ENCODE results near the gene SLC8A2. TPM values are rescaled to one million over a fixed set of nuclear protein-coding genes. Genes with fewer than 3 reads are reported as not detected.

SLC8A2 gene, protein sequence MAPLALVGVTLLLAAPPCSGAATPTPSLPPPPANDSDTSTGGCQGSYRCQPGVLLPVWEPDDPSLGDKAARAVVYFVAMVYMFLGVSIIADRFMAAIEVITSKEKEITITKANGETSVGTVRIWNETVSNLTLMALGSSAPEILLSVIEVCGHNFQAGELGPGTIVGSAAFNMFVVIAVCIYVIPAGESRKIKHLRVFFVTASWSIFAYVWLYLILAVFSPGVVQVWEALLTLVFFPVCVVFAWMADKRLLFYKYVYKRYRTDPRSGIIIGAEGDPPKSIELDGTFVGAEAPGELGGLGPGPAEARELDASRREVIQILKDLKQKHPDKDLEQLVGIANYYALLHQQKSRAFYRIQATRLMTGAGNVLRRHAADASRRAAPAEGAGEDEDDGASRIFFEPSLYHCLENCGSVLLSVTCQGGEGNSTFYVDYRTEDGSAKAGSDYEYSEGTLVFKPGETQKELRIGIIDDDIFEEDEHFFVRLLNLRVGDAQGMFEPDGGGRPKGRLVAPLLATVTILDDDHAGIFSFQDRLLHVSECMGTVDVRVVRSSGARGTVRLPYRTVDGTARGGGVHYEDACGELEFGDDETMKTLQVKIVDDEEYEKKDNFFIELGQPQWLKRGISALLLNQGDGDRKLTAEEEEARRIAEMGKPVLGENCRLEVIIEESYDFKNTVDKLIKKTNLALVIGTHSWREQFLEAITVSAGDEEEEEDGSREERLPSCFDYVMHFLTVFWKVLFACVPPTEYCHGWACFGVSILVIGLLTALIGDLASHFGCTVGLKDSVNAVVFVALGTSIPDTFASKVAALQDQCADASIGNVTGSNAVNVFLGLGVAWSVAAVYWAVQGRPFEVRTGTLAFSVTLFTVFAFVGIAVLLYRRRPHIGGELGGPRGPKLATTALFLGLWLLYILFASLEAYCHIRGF
- total RNA-seq: under 1 TPM in 1 of 3 donors, not detected in 2; 0.05 TPM

DNA sequence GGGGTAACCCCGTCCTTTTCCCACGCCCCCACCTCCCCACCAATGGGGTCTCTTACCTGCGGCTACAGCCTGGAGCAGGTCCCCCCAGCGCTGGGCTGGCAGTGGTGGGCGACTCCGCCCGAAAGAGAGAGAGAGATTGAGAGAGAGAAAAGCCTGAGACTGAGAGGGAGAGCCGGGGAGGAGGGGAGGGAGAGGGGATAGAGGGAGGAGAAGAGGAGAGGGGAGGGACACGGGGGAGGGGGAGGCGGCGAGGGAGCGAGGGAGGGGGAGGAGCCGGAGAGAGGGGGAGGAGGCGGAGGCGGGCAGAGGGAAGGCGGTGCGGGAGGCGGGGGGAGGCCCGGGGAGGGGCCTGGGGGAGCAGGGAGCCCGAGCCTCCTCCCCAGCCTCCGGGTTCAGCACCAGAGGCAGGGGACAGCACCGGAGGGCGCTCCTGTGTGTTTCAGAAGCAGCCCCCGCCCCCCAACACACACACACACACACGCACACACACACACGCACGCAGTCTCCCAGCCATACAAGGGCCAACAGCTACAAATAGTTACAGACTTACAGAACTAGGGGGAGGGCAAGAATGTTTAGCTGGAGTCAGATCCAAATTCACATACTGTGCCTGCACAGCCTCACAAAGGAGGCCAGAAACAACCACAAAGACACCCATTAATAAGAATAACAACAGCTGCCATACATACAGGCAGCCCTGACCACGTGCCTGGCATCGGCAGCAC, at the start of gene SLC8A2:
Gene SLC8A2 (minus strand): TSS at position 161 of the 725 bp plus-strand sequence. CDS start 5,490 bp downstream, outside the sequence.
- H3K36me3 Mint-ChIP-seq (ENCODE audit: insufficient read depth): no peaks in the 10 kb centered on the region
- ATAC-seq: peak; percentile 54

DNA sequence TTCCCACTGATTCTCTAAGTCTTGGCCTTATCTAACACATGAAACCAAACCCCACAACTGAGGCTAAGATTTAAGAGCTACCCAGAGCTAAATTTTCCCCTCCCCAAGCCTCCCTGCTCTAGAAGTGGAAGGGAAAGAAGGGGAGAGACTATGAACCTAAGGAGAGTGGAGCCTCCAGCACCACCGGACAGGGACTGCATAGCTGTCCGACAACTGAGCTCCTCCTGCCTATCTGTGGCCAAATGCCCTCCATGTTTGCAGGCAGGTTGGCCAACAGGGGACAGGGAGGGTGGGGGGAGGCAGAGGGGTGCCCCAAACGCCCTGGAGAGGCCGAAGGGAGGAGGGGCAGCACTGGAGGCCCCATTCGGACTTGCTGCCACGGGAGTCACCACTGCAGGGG, 49.1 kb upstream of the SLC8A2 start:
- Mint-ChIP-seq H3K36me3 (ENCODE audit: insufficient read depth) (no peaks in the 10 kb centered on the region), H3K4me3 (no peak overlapping the region), H3K9me3 (no peaks in the 10 kb centered on the region), H3K4me1 (ENCODE audit: low read depth) (peaks cover 40% of the 10 kb centered on the region), H3K27me3 (ENCODE audit: low read depth) (peaks cover 2% of the 10 kb centered on the region)
- no peak for ATAC-seq
- no peak for DNase-seq

More for the DNA sequence above, at the start of gene SLC8A2:
- Mint-ChIP-seq H3K9me3 (no peaks in the 10 kb centered on the region), H3K4me1 (ENCODE audit: low read depth) (peaks cover 14% of the 10 kb centered on the region), H3K4me3 (peak within 1 kb of the TSS; percentile 52), H3K27me3 (ENCODE audit: low read depth) (peaks cover 59% of the 10 kb centered on the region)
- peak; percentile 45 for DNase-seq

DNA sequence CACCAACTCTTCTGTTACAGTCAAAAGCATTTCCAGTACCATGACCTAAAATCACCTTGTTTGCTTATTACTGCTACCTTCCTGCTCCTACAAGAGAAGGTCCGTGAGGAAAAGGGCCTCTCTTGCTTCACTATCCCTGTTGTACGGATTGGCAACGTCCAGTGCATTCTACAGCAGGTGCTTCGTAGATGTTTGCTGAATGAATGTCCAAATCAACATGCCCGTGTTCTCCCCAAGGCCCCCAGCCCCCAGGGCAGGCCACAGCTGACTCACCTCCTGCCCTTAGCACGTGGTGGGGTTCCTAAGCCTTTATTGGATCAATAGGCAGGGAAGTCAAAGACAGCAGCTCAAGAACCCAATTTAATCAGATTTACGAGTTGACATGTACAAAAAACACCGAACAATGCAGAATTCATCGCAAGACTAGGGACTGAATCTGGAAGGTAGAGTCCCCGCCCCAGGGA, 48.7 kb upstream of the SLC8A2 start:
- Mint-ChIP-seq H3K9me3 (no peaks in the 10 kb centered on the region), H3K36me3 (ENCODE audit: insufficient read depth) (no peaks in the 10 kb centered on the region), H3K4me3 (no peak overlapping the region), H3K4me1 (ENCODE audit: low read depth) (peaks cover 45% of the 10 kb centered on the region), H3K27me3 (ENCODE audit: low read depth) (peaks cover 2% of the 10 kb centered on the region)
- ATAC-seq: no peak
- DNase-seq: no peak

DNA sequence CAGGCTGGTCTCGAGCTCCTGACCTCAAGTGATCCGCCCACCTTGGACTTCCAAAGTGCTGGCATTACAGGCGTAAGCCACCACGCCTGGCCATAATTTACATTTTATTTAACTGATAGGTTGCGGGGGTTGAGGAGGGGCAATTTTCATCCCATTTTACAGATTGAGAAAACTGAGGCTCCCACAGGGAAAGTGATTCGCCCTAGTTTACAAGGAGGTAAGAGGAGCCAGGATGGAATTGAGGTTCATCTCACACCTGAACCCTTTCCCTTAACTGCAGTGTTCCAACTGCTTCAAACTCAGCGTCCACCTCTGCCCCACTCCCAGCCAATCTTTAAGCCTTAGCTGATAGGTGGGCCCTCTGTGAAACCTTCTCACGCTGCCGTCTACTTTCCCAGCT, 47.2 kb upstream of the SLC8A2 start:
- H3K4me1 Mint-ChIP-seq (ENCODE audit: low read depth): peaks cover 54% of the 10 kb centered on the region
- H3K27me3 Mint-ChIP-seq (ENCODE audit: low read depth): peaks cover 2% of the 10 kb centered on the region
- ATAC-seq (no peak), DNase-seq (no peak)
- no peak overlapping the region for H3K4me3 Mint-ChIP-seq
- H3K9me3 Mint-ChIP-seq: no peaks in the 10 kb centered on the region
- H3K36me3 Mint-ChIP-seq (ENCODE audit: insufficient read depth): no peaks in the 10 kb centered on the region

DNA sequence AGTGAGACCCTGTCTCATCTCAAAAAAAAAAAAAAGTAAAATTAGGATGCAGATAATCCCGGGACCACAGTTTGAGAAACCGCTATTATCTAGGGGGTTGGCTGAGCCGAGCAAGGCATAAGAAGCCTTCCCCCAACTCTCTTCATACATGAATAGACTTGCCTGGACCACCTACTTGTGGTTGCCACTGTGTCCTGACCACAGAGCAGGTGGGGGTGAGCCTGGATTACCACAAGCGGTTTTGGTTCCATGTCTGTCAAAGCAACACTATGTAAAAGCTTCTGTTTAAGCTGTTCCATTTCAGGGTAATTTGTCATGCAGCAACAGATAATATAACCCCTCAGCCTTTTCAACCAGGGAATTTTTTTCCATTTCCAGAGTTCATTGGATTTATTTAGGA, 46.4 kb upstream of the SLC8A2 start:
- Mint-ChIP-seq H3K27me3 (ENCODE audit: low read depth) (no peaks in the 10 kb centered on the region), H3K9me3 (no peaks in the 10 kb centered on the region), H3K4me1 (ENCODE audit: low read depth) (peaks cover 61% of the 10 kb centered on the region), H3K36me3 (ENCODE audit: insufficient read depth) (no peaks in the 10 kb centered on the region), H3K4me3 (no peak overlapping the region)
- ATAC-seq (peak; percentile 10 to 18), DNase-seq (peak; percentile 40)

DNA sequence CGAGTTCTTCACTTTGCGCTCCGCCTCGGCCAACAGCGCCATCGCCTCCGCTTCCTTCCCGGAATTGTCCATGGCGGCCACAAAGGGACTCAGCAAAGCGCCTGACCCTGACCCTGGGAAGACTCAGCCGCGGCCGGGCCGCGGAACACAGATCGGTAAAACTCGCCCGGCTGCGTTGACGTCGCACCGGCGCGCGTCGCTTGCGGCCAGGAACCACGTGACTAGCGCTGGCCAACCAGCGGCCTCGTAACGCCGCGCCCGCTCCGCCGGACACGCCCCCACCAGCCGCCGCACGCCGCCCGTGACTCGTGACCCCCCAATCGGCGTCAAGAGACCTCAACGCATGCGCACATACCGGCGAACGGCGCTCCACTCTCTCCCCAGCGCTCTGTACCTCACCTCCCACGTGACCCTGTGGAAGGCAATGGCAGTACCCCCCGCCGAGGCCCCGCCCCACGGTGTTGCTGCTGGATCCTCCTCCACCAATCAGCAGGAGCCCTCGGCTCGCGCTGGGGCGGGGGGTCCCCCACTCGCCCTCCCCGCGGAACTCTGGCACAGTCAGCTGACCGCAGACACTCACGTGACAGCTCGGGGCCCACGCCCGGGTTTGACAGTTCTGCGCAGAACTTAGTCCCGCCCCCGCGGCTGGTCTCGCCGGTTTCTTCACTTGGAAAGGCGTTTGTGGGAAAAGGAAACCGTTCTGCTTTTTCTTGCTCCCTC, 43.3 kb upstream of the SLC8A2 start, which contains the start of gene NAPA:
Gene NAPA (minus strand): TSS at position 195 of the 720 bp plus-strand sequence. CDS start 123 bp downstream, at position 72.
- no peaks in the 10 kb centered on the region for H3K36me3 Mint-ChIP-seq (ENCODE audit: insufficient read depth)
- no peaks in the 10 kb centered on the region for H3K27me3 Mint-ChIP-seq (ENCODE audit: low read depth)
- H3K4me1 Mint-ChIP-seq (ENCODE audit: low read depth): peaks cover 84% of the 10 kb centered on the region
- H3K9me3 Mint-ChIP-seq: no peaks in the 10 kb centered on the region
- ATAC-seq: peak; percentile 95 to 97
- H3K4me3 Mint-ChIP-seq: peak within 1 kb of the TSS; percentile 99
- DNase-seq: peak; percentile 100

DNA sequence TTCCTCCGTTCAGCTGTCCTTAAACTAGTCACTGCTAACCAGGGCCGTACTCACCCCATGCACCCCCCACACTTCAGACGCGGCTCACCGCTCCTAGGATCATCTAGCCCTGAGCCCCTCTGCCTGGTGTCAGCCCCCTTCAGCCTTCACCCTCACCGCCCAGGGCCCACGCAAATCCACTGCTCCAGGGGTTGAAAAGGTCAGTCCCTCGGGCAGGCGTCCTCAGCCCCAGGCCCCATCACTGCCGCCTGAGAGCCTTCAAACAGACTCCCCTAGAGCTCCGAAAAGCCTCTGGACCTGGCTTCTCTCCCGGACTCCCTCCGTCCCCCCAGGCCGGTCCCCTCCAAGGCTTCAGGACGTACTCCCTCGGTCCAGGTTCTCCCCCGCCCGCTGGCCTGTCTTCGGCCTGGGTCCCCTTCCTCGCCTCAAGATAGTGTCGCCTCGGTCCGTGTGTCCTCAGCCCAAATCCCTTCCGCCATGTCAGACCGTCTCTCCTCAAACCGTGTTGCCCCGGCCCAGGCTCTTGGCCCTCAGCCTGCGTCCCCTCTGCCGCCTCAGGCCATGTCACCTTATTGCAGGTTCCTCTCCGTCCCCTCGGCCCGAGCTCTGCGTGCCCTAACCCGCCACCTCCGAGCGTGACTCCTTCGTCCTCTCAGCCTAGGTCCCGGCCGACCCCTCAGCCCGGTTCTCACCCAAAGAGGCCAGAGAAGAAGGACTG, 42.6 kb upstream of the SLC8A2 start:
- no peaks in the 10 kb centered on the region for H3K36me3 Mint-ChIP-seq (ENCODE audit: insufficient read depth)
- ATAC-seq (peak; percentile 2), DNase-seq (no peak)
- no peaks in the 10 kb centered on the region for H3K9me3 Mint-ChIP-seq
- no peaks in the 10 kb centered on the region for H3K27me3 Mint-ChIP-seq (ENCODE audit: low read depth)
- H3K4me3 Mint-ChIP-seq: peak overlapping the region; percentile 99
- peaks cover 87% of the 10 kb centered on the region for H3K4me1 Mint-ChIP-seq (ENCODE audit: low read depth)

DNA sequence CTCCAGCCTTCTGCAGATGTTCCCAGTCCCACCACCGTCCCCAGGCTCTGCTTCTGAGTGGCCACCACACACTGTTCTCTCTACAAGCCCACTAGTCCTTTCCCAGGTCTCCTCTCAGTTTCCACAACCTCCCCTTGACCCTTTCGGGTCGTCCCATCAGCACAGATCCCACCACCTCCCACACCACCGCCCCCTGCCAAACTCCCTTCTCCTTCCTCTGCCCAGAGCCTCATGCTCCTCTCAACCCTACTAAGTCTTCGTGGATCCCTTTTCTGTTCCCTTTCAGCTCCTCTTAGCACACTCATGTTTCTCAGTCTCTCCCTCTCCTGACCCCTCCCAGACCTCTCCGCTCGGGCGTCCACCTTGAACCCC, 41.2 kb upstream of the SLC8A2 start:
- no peak for ATAC-seq

DNA sequence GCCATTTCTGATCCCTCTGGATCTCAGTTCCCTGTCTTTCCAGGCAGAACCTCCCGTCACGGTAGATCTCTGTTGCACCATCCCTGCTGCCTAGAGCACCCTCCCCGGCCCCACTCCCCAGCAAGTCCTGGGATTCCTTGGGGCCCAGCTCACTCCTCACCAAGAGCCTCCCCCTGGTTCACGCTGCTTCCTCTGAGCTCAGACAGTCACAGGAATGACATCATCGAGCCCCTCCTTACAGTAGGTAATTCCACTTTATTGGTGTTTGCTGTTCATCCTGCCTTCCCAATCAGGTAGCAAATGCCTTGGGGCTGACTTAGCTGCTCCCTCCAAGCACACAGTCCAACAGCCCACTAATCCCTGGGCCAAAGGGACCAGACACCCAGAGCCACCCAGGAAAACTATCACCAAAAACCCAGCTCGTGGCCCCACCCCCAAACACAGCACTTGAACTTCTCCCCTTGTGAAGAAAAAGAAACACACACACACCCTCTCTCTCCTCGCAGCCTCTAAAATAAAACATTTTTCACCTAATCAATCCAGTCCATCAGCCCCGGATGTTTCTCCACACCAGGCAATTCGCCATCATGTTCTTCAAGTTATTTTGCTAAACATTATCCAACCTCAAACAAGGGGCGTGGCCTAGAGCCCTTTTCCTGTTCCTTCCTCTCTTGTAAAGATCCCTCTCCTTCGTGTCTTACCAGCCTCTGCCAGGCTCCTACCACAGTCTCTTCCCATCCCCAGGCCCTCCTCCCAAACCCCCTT, 40.7 kb upstream of the SLC8A2 start:
- peaks cover 73% of the 10 kb centered on the region for H3K4me1 Mint-ChIP-seq (ENCODE audit: low read depth)
- H3K36me3 Mint-ChIP-seq (ENCODE audit: insufficient read depth): no peaks in the 10 kb centered on the region
- H3K27me3 Mint-ChIP-seq (ENCODE audit: low read depth): no peaks in the 10 kb centered on the region
- no peak for DNase-seq
- ATAC-seq: no peak
- peak overlapping the region; percentile 99 for H3K4me3 Mint-ChIP-seq
- H3K9me3 Mint-ChIP-seq: no peaks in the 10 kb centered on the region

More for the DNA sequence above, 41.2 kb upstream of the SLC8A2 start:
- H3K9me3 Mint-ChIP-seq: no peaks in the 10 kb centered on the region
- H3K4me1 Mint-ChIP-seq (ENCODE audit: low read depth): peaks cover 79% of the 10 kb centered on the region
- H3K27me3 Mint-ChIP-seq (ENCODE audit: low read depth): no peaks in the 10 kb centered on the region
- no peaks in the 10 kb centered on the region for H3K36me3 Mint-ChIP-seq (ENCODE audit: insufficient read depth)
- peak overlapping the region; percentile 99 for H3K4me3 Mint-ChIP-seq
- DNase-seq: no peak

DNA sequence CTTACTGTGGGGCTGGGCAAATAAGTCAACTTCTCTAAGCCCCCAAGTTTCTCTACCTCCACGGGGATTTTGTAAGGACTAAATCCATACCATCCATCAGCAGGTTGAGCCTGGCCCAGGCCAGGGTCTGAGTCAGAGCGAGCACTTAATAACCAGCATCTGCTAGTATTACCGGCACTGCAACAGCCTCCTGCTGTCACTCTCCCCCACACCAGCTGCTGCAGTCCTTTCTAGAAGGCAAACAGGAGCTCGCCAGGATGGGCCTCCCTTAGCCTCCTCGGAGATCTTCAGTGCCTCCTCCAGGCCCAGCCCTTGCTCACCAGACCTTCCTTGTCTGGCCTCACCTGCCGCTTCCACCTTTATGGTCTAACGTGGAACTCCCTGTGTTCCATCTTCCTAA, 40.0 kb upstream of the SLC8A2 start:
- Mint-ChIP-seq H3K36me3 (ENCODE audit: insufficient read depth) (no peaks in the 10 kb centered on the region), H3K4me1 (ENCODE audit: low read depth) (peaks cover 67% of the 10 kb centered on the region), H3K4me3 (no peak overlapping the region), H3K9me3 (no peaks in the 10 kb centered on the region), H3K27me3 (ENCODE audit: low read depth) (no peaks in the 10 kb centered on the region)
- DNase-seq: no peak
- no peak for ATAC-seq

DNA sequence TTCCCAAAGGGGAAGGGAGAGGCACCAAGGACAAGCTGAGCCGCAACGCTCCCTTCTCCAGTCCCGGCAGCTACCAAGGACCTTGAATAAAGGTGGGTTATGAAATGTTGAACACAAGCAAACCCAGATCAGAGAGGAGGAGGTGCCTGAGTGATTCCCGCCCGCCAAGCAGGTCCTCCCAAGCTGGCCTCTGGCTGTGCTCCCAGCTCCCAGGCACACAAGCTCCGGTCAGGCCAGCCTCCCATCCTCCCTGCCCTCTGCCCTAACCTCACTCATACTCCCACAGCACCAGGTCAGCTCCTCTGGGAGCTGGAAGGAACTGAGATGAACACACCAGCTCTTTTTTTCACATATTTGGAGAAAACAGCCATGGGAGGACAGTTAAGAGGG, 39.4 kb upstream of the SLC8A2 start:
- Mint-ChIP-seq H3K4me1 (ENCODE audit: low read depth) (peaks cover 61% of the 10 kb centered on the region), H3K9me3 (no peaks in the 10 kb centered on the region), H3K27me3 (ENCODE audit: low read depth) (no peaks in the 10 kb centered on the region), H3K4me3 (no peak overlapping the region), H3K36me3 (ENCODE audit: insufficient read depth) (no peaks in the 10 kb centered on the region)
- ATAC-seq (no peak), DNase-seq (no peak)

DNA sequence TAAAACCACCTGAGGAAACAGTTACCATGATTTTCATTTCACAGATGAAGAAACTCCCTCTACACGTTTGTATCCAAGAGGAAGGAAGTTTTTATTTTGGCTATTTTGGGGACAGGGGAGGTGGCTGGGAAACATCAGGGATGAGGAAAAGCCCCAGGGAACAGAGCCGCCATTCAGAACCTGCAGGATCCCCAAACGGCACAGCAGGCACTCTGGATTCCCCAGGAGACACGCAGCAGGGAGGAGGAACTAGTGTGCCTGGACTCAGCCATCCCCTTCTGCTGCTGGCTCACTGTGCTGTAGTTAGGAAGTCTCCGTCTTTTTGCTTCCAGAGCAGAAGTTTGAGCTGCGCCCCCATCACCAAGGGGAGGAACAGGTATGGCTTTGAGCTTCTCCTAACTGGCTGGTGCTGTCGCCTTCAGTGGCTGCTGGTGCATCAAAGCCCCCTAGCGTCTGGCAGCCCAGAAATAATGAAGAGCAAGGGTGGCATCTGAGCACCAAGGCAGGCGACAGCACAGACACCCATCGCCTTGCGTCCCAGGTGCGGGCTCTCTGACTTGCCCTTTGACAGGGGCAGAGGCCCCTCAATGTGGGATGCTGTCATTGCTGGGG, 38.9 kb upstream of the SLC8A2 start:
- Mint-ChIP-seq H3K4me1 (ENCODE audit: low read depth) (peaks cover 56% of the 10 kb centered on the region), H3K27me3 (ENCODE audit: low read depth) (no peaks in the 10 kb centered on the region), H3K36me3 (ENCODE audit: insufficient read depth) (no peaks in the 10 kb centered on the region), H3K9me3 (no peaks in the 10 kb centered on the region), H3K4me3 (no peak overlapping the region)
- DNase-seq: no peak
- ATAC-seq: no peak

All from activated T-cell treated with anti-CD3 and anti-CD28 coated beads, Interleukin-2, amount 50 U/mL, for 4 hours (primary cell).